Gastroesophageal sphincter (tissue), 3 donors: ENCODE measurements around the gene DGKK.

Experiments
- CTCF ChIP-seq, 4 experiments: fragments of 200-600 bp in 2 of 4; fragments of 450-650 bp in 2 of 4; sonication (generic) in 1 of 4; IDR thresholded peaks; one replicate each; pipeline ENCODE4 v1.5.1; 2017 to 2019; ENCODE audit warnings: antibody characterized with exemption in 4 of 4, mild to moderate bottlenecking in 2 of 4, moderate library complexity in 2 of 4
- POLR2A ChIP-seq, 2 donors: fragments of 450-650 bp; IDR thresholded peaks; one replicate each; pipeline ENCODE4 v1.6.1; 2017; ENCODE audit warnings: antibody characterized with exemption in 2 of 2, mild to moderate bottlenecking in 2 of 2, moderate library complexity in 1 of 2

- TF ChIP-seq CTCF (IDR thresholded peaks at IDR 0.05) (no peak), POLR2A (IDR thresholded peaks at IDR 0.05) (no peak)
Measured at GRCh38 chrX:50447535-50447934, 23.1 kb downstream of the DGKK start.
